Activated T-cell treated with anti-CD3 and anti-CD28 coated beads, Interleukin-2, amount 50 U/mL, for 72 hours (primary cell): Measurements from ENCODE around the gene MED13L. TPM values are rescaled to one million over a fixed set of nuclear protein-coding genes. Genes with fewer than 3 reads are reported as not detected.

Experiments used
- ATAC-seq, 2 donors: fragments of 150-1000 bp; cut with Tn5 transposase; replicated peaks in 1 of 2; 2 replicates each; pipeline ENCODE4 v1.10.0; 2021; ENCODE audit warnings: moderate library complexity in 2 of 2, mild to moderate bottlenecking in 1 of 2
- DNase-seq, 2 donors: peaks; one replicate each; pipeline ENCODE4 v3.0.0; 2021 to 2022; ENCODE audit warnings: mixed read lengths in 1 of 2
- H3K27ac Mint-ChIP-seq: one replicate; pipeline ENCODE4 v1.8.0; 2022; ENCODE audit warnings: mild to moderate bottlenecking, moderate library complexity, mixed read lengths
- H3K27me3 Mint-ChIP-seq: one replicate; pipeline ENCODE4 v1.8.0; 2022; ENCODE audit warnings: low read depth, mixed read lengths
- H3K36me3 Mint-ChIP-seq, 2 donors: one replicate each; pipeline ENCODE4 v1.8.0; 2022; ENCODE audit warnings: mixed read lengths in 2 of 2, mild to moderate bottlenecking in 1 of 2; ENCODE audit not compliant: insufficient read depth in 2 of 2
- H3K4me1 Mint-ChIP-seq: one replicate; pipeline ENCODE4 v1.8.0; 2022; ENCODE audit warnings: low read depth, mixed read lengths
- H3K4me3 Mint-ChIP-seq, 2 donors: one replicate each; pipeline ENCODE4 v1.8.0; 2022; ENCODE audit warnings: mild to moderate bottlenecking in 2 of 2, mixed read lengths in 2 of 2, moderate library complexity in 2 of 2
- H3K9me3 Mint-ChIP-seq, 2 donors: one replicate each; pipeline ENCODE4 v1.8.0; 2022; ENCODE audit warnings: mixed read lengths in 2 of 2
- total RNA-seq, 2 donors: library from RNA; stranded (reverse); gene quantifications; one replicate each; pipeline ENCODE4 v1.2.3, GENCODE V29; 2022

The MED13L gene
- total RNA-seq, 2 donors from 2014 or later: 72.8 to 74.5 TPM

GRCh38 chr12:116280595-116281290 lies 3.2 kb upstream of the MED13L start:
- H3K36me3 Mint-ChIP-seq: peaks cover 1 to 7% of the 10 kb centered on the region in 2 donors
- H3K9me3 Mint-ChIP-seq: no peaks in the 10 kb centered on the region

GRCh38 chr12:116278667-116279066 lies 1.2 kb upstream of the MED13L start:
- peaks cover 47% of the 10 kb centered on the region for H3K4me1 Mint-ChIP-seq
- no peaks in the 10 kb centered on the region for H3K9me3 Mint-ChIP-seq
- peaks cover 1 to 7% of the 10 kb centered on the region in 2 donors for H3K36me3 Mint-ChIP-seq
- peak overlapping the region; percentile 72 to 80 for H3K4me3 Mint-ChIP-seq
- no peaks in the 10 kb centered on the region for H3K27me3 Mint-ChIP-seq
- ATAC-seq: no peak
- no peak for DNase-seq
- peak overlapping the region; percentile 54 for H3K27ac Mint-ChIP-seq

More at GRCh38 chr12:116280595-116281290, 3.2 kb upstream of the MED13L start:
- DNase-seq: no peak
- Mint-ChIP-seq H3K4me3 (no peak overlapping the region), H3K4me1 (peaks cover 26% of the 10 kb centered on the region), H3K27me3 (no peaks in the 10 kb centered on the region), H3K27ac (peak overlapping the region; percentile 7)
- no peak for ATAC-seq

GRCh38 chr12:116278279-116278626 lies 760 bp upstream of the MED13L start:
- DNase-seq (no peak), ATAC-seq (no peak)
- Mint-ChIP-seq H3K4me3 (peak overlapping the region; percentile 72 to 80), H3K9me3 (no peaks in the 10 kb centered on the region), H3K4me1 (peaks cover 49% of the 10 kb centered on the region), H3K36me3 (peaks cover 1 to 7% of the 10 kb centered on the region in 2 donors), H3K27me3 (no peaks in the 10 kb centered on the region), H3K27ac (peak overlapping the region; percentile 54)

GRCh38 chr12:116276652-116277466 lies 634 bp downstream of the MED13L start:
- H3K9me3 Mint-ChIP-seq: no peaks in the 10 kb centered on the region
- H3K27me3 Mint-ChIP-seq: no peaks in the 10 kb centered on the region
- H3K4me3 Mint-ChIP-seq: peak overlapping the region; percentile 97
- peak overlapping the region; percentile 98 for H3K27ac Mint-ChIP-seq
- DNase-seq (peak; percentile 74 to 77), ATAC-seq (peak; percentile 51 to 55)
- H3K36me3 Mint-ChIP-seq: peaks cover 1 to 7% of the 10 kb centered on the region in 2 donors
- peaks cover 48% of the 10 kb centered on the region for H3K4me1 Mint-ChIP-seq

- Mint-ChIP-seq H3K4me3 (peak overlapping the region; percentile 97), H3K9me3 (no peaks in the 10 kb centered on the region), H3K27ac (no peak overlapping the region), H3K4me1 (peaks cover 59% of the 10 kb centered on the region), H3K27me3 (no peaks in the 10 kb centered on the region), H3K36me3 (peaks cover 1 to 7% of the 10 kb centered on the region in 2 donors)
- DNase-seq: no peak
- no peak for ATAC-seq
Measured at GRCh38 chr12:116274551-116275375, 2.7 kb downstream of the MED13L start.

- Mint-ChIP-seq H3K27me3 (no peaks in the 10 kb centered on the region), H3K9me3 (no peaks in the 10 kb centered on the region), H3K4me1 (peaks cover 65% of the 10 kb centered on the region), H3K36me3 (peaks cover 1 to 7% of the 10 kb centered on the region in 2 donors), H3K27ac (peak overlapping the region; percentile 2), H3K4me3 (peak overlapping the region; percentile 61 to 97)
- ATAC-seq (no peak), DNase-seq (no peak)
Measured at GRCh38 chr12:116273813-116274550, 3.5 kb downstream of the MED13L start.

- DNase-seq (no peak), ATAC-seq (no peak)
- Mint-ChIP-seq H3K36me3 (no peaks in the 10 kb centered on the region), H3K4me3 (no peak overlapping the region), H3K9me3 (no peaks in the 10 kb centered on the region), H3K4me1 (peaks cover 45% of the 10 kb centered on the region), H3K27ac (no peak overlapping the region), H3K27me3 (no peaks in the 10 kb centered on the region)
Measured at GRCh38 chr12:116267948-116268347, 9.5 kb downstream of the MED13L start.

- H3K27me3 Mint-ChIP-seq: no peaks in the 10 kb centered on the region
- ATAC-seq: no peak
- H3K4me1 Mint-ChIP-seq: peaks cover 44% of the 10 kb centered on the region
- no peak overlapping the region for H3K27ac Mint-ChIP-seq
- H3K9me3 Mint-ChIP-seq: no peaks in the 10 kb centered on the region
- H3K36me3 Mint-ChIP-seq: no peaks in the 10 kb centered on the region
- no peak for DNase-seq
- H3K4me3 Mint-ChIP-seq: no peak overlapping the region
Measured at GRCh38 chr12:116266631-116267349, 10.7 kb downstream of the MED13L start.

GRCh38 chr12:116266168-116266601 lies 11.3 kb downstream of the MED13L start:
- H3K27me3 Mint-ChIP-seq: no peaks in the 10 kb centered on the region
- H3K36me3 Mint-ChIP-seq: no peaks in the 10 kb centered on the region
- no peaks in the 10 kb centered on the region for H3K9me3 Mint-ChIP-seq
- peaks cover 44% of the 10 kb centered on the region for H3K4me1 Mint-ChIP-seq
- DNase-seq: no peak
- no peak overlapping the region for H3K4me3 Mint-ChIP-seq
- no peak for ATAC-seq
- no peak overlapping the region for H3K27ac Mint-ChIP-seq

GRCh38 chr12:116265351-116266147 lies 11.9 kb downstream of the MED13L start:
- Mint-ChIP-seq H3K27me3 (no peaks in the 10 kb centered on the region), H3K36me3 (no peaks in the 10 kb centered on the region), H3K27ac (no peak overlapping the region), H3K9me3 (no peaks in the 10 kb centered on the region), H3K4me3 (no peak overlapping the region), H3K4me1 (peaks cover 50% of the 10 kb centered on the region)
- ATAC-seq (no peak), DNase-seq (no peak)

GRCh38 chr12:116264525-116265070 lies 12.9 kb downstream of the MED13L start:
- no peaks in the 10 kb centered on the region for H3K27me3 Mint-ChIP-seq
- DNase-seq (no peak), ATAC-seq (no peak)
- no peaks in the 10 kb centered on the region for H3K36me3 Mint-ChIP-seq
- no peak overlapping the region for H3K27ac Mint-ChIP-seq
- peaks cover 47% of the 10 kb centered on the region for H3K4me1 Mint-ChIP-seq
- peak overlapping the region in 1 of 2 donors; percentile 5 for H3K4me3 Mint-ChIP-seq
- no peaks in the 10 kb centered on the region for H3K9me3 Mint-ChIP-seq
